Stimulated activated CD4-positive, alpha-beta T cell treated with anti-CD3 and anti-CD28 coated beads, TNF-alpha, amount 100 ng/mL, for 1 hour (primary cell): ENCODE results near the gene ACOT4.
A peak's percentile ranks its signal among the peaks of the same experiment; 100 is the strongest.
"Not testable (repeated sequence)": the region's sequence is repeated elsewhere in the genome, so short reads cannot be mapped to it uniquely, and the experiment has no call there.

Source experiments
- DNase-seq, 3 donors: peaks; one replicate each; pipeline ENCODE4 v3.0.0-alpha.2; 2020; ENCODE audit warnings: low read depth in 3 of 3, low spot score in 1 of 3

The ACOT4 gene, protein sequence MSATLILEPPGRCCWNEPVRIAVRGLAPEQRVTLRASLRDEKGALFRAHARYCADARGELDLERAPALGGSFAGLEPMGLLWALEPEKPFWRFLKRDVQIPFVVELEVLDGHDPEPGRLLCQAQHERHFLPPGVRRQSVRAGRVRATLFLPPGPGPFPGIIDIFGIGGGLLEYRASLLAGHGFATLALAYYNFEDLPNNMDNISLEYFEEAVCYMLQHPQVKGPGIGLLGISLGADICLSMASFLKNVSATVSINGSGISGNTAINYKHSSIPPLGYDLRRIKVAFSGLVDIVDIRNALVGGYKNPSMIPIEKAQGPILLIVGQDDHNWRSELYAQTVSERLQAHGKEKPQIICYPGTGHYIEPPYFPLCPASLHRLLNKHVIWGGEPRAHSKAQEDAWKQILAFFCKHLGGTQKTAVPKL

DNA sequence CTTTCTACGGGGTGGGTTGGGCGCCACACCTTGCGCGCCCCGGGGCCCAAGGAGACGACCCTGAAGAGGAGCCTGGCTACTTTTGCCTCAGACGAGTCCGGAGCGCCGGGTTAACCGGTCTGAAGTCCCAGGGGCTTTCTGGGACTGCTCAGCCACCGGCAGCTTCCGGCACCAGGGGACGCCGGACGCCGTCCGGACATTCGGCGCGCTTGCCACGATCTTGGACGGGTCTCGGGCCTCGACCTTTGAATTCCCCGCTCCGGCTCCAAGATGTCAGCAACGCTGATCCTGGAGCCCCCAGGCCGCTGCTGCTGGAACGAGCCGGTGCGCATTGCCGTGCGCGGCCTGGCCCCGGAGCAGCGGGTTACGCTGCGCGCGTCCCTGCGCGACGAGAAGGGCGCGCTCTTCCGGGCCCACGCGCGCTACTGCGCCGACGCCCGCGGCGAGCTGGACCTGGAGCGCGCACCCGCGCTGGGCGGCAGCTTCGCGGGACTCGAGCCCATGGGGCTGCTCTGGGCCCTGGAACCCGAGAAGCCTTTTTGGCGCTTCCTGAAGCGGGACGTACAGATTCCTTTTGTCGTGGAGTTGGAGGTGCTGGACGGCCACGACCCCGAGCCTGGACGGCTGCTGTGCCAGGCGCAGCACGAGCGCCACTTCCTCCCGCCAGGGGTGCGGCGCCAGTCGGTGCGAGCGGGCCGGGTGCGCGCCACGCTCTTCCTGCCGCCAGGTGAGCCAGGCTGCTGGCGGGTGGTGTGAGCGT lies at the start of gene ACOT4:
Gene ACOT4, plus strand, starts transcription at position 184 of the 760 bp plus-strand sequence. Its CDS starts 87 bp downstream, at position 271.
- DNase-seq: peak in 2 of 3 donors; percentile 33 to 37

DNA sequence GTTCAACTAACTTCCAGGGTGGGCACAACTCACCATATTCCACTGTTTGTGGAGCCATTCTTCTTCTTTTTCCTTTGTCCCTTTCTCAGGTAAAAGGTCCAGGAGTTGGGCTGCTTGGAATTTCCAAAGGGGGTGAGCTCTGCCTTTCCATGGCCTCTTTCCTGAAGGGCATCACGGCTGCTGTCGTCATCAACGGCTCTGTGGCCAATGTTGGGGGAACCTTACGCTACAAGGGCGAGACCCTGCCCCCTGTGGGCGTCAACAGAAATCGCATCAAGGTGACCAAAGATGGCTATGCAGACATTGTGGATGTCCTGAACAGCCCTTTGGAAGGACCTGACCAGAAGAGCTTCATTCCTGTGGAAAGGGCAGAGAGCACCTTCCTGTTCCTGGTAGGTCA lies 48.7 kb upstream of the ACOT4 start:
- not testable (repeated sequence) for DNase-seq

DNA sequence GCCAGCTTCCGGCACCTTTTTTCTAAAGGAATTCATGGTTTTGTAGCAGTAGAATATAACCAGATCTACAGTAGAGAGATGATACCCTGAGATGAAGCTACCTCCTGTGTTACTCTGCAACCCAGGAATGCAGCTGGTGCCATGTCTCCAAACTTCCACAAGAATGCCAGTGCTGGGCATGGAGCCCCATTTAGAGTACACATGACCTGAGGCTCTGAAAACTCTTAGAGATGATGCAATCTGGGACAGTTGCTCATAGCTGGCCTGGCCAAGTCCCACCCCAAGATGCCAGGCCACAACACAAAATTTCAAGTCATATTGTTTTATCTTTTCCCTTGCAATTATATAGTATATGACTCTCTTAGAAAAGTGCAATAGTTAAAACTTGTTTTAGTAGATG lies 46.3 kb upstream of the ACOT4 start:
- DNase-seq: not testable (repeated sequence)

- not testable (repeated sequence) for DNase-seq
These were observed 42.6 kb upstream of the ACOT4 start for GRCh38 chr14:73549097-73549496.

DNA sequence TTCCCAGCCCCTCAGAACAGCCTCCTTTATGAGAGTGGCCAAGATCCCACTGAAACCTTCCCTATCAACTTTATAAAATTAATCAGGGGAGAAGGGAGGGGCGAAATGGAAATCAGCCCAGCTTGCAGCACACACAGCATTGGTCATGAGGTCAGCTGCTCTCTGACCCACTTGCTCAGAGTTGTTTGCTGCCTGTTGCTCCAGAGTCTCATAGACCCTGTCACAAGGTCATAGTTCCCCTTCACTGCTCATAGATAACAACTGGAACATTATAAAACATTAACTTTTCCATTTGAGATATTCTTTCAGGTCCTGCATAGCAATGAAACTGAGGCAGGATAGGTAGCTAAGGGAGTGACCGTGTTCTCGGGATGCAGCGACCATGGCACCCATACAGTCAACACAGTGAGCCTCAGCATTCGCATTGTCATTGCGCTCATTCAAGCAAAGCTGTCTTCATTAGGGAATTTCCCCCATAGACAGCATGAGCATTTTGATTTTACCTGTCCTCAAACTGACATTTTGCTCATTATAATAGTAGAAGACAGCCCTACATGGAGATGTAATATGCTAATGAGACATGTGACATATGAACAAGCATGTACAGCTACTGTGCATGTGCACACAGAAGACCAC lies 41.7 kb upstream of the ACOT4 start:
- not testable (repeated sequence) for DNase-seq

- no peak for DNase-seq
These were observed 37.8 kb upstream of the ACOT4 start for GRCh38 chr14:73553845-73554244.

DNA sequence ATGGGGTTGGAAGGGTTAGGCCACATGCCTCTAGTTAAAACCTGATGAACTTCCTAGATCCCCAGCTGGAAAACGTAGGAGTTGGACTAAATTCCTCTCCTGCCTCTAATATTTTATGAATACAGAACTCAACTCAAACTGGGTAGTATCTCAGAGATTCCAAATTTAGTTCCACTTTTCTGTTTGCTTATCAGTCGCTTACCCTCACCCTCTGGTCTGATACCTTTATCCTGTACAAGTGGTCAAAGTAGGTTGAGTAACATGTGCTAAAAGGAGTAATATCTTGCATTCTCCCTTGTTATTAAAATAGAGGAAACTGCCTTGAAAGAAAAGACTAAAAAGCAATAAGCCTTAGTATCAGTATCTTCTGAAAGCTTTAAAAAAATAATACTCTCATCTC lies 34.5 kb upstream of the ACOT4 start:
- not testable (repeated sequence) for DNase-seq

DNA sequence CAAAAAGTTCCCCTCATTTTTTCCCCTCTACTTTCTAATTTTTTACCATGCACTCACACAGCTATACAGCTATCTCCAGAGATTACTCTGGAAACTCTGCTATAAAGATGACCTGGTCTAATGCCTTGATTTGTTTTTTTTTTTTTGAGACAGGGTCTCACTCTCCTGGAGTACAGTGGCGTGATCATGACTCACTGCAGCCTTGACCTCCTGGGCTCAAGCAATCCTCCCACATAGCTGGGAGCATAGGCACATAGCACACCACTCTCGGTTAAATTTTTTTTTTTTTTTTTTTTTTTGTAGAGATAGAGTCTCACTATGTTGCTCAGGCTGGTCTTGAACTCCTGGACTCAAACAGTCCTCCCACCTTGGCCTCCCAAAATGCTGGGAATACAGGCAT lies 33.4 kb upstream of the ACOT4 start:
- DNase-seq: not testable (repeated sequence)

- DNase-seq: not testable (repeated sequence)
These were observed 29.4 kb upstream of the ACOT4 start for GRCh38 chr14:73562256-73562655.

- not testable (repeated sequence) for DNase-seq
These were observed 29.0 kb upstream of the ACOT4 start for GRCh38 chr14:73562696-73563095.

- not testable (repeated sequence) for DNase-seq
These were observed 25.2 kb upstream of the ACOT4 start for GRCh38 chr14:73566431-73566830.

- DNase-seq: not testable (repeated sequence)
These were observed 24.7 kb upstream of the ACOT4 start for GRCh38 chr14:73566935-73567334.

- DNase-seq: no peak
These were observed 24.3 kb upstream of the ACOT4 start for GRCh38 chr14:73567358-73567757.

GRCh38 chr14:73567951-73568885 lies 23.5 kb upstream of the ACOT4 start:
- DNase-seq: no peak

DNA sequence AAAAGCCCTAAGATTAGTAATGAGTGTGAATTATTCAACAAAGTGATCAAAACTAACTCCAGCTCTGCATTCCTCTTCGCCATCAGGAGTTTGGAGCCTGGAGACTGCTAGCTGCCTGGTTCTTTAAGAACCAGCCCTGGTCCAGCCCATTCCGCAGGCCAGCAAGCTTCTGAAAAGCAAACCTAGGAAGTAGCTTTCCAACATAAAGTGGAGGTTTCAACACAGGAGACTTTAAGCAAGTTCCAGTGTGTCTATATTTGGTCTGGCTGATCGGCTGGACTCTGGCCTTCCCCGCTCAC lies 22.8 kb upstream of the ACOT4 start:
- DNase-seq: not testable (repeated sequence)

GRCh38 chr14:73569185-73569958 lies 22.3 kb upstream of the ACOT4 start, which contains the start of gene ACOT2:
Gene ACOT2, plus strand, starts transcription at chr14:73569213. Its CDS starts 28 bp downstream, at chr14:73569241.
- DNase-seq: peak; percentile 54 to 73 (median 73)

- DNase-seq: peak in 2 of 3 donors; percentile 24 to 48
These were observed 20.8 kb upstream of the ACOT4 start for GRCh38 chr14:73570913-73571312.

GRCh38 chr14:73573034-73573433 lies 18.6 kb upstream of the ACOT4 start:
- not testable (repeated sequence) for DNase-seq

DNA sequence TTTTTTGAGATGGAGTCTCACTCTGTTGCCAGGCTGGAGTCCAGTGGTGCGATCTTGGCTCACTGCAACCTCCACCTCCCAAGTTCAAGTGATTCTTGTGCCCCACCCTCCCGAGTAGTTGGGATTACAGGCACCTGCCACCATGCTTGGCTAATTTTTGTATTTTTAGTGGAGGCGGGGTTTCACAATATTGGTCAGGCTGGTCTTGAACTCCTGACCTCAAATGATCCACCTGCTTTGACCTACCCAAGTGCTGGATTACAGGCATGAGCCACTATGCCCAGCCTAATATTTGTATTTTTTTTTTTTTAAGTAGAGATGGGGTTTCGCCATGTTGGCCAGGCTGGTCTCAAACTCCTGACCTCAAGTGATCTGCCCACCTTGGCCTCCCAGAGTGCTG lies 17.9 kb upstream of the ACOT4 start:
- not testable (repeated sequence) for DNase-seq

- not testable (repeated sequence) for DNase-seq
These were observed 17.4 kb upstream of the ACOT4 start for GRCh38 chr14:73574251-73574650.
